Fibroblast of lung (primary cell): ENCODE measurements around the gene RASSF7.

Source experiments
- EZH2 ChIP-seq: IDR thresholded peaks from 2 replicates; pipeline ENCODE4 v1.5.1; 2012; ENCODE audit warnings: low read length, control low read depth, mild to moderate bottlenecking; ENCODE audit errors: missing control alignments
- TF ChIP-seq, protein P1 (sequence below), 2 donors: IDR thresholded peaks in 1 of 2; conservative IDR thresholded peaks in 1 of 2; 1 replicate in 1 of 2; 2 replicates in 1 of 2; pipeline ENCODE4 v1.5.1; 2011 to 2012; ENCODE audit warnings: low read length in 2 of 2, control low read depth in 1 of 2, inconsistent platforms in 1 of 2, low read depth in 1 of 2, mild to moderate bottlenecking in 1 of 2

DNA sequence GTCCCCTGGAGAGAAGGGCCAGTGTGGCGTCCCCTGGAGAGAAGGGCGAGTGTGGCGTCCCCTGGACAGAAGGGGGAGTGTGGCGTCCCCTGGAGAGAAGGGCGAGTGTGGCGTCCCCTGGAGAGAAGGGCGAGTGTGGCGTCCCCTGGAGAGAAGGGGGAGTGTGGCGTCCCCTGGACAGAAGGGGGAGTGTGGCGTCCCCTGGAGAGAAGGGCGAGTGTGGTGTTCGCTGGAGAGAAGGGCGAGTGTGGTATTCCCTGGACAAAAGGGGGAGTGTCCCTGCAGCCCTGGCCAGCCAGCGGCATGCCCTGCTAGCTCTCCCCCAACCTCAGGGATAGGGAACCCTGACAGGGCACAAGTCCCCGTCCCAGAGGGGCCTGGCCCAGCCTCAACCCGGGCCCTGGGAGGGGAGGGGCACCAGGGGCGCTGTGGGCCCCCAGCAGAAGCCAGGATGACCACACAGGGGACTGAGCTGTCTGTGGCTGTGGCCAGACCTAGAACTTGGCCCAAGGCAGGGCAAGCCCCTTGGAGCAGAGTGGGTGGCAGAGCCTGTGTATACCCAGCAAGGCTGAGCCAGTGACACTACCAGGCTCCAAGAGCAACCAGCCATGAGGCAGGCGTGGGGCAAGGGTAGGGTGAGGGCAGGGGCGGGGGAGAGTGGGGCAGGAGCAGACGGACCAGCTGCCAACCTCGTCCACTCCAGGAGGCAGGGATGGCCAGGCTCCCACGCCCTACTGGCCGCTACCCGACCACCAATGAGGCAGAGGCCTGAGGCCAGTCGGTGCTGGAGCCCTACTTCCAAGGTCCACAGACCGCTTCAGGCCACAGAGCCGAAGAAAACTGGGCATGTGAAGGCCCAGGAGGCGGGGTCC is 29.6 kb upstream of the RASSF7 start:
- TF ChIP-seq, protein P1, sequence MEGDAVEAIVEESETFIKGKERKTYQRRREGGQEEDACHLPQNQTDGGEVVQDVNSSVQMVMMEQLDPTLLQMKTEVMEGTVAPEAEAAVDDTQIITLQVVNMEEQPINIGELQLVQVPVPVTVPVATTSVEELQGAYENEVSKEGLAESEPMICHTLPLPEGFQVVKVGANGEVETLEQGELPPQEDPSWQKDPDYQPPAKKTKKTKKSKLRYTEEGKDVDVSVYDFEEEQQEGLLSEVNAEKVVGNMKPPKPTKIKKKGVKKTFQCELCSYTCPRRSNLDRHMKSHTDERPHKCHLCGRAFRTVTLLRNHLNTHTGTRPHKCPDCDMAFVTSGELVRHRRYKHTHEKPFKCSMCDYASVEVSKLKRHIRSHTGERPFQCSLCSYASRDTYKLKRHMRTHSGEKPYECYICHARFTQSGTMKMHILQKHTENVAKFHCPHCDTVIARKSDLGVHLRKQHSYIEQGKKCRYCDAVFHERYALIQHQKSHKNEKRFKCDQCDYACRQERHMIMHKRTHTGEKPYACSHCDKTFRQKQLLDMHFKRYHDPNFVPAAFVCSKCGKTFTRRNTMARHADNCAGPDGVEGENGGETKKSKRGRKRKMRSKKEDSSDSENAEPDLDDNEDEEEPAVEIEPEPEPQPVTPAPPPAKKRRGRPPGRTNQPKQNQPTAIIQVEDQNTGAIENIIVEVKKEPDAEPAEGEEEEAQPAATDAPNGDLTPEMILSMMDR (conservative IDR thresholded peaks at IDR 0.05 in 1 of 2, IDR thresholded peaks at IDR 0.05 in 1 of 2; ENCODE audit: low read depth in 1 of 2, low read length in 2 of 2), result no peak
- no peak for TF ChIP-seq EZH2
